GM18498 (cell line): ENCODE results near the gene GABRP.
"Not testable (repeated sequence)": the region's sequence is repeated elsewhere in the genome, so short reads cannot be mapped to it uniquely, and the experiment has no call there.

Experiments
- ATAC-seq: cut with Tn5 transposase; IDR thresholded peaks from one replicate; pipeline ENCODE4 v1.9.1; 2021; ENCODE audit warnings: mild to moderate bottlenecking, moderate library complexity; ENCODE audit not compliant: unreplicated experiment

Gene GABRP

GRCh38 chr5:170791325-170791954 is 7.9 kb downstream of the GABRP start:
- ATAC-seq: peak; percentile 59

- no peak for ATAC-seq
Observed at GRCh38 chr5:170792878-170793277, 9.4 kb downstream of the GABRP start.

GRCh38 chr5:170795154-170795553 is 11.6 kb downstream of the GABRP start:
- ATAC-seq: no peak

GRCh38 chr5:170805666-170806065 is 22.1 kb downstream of the GABRP start:
- no peak for ATAC-seq

GRCh38 chr5:170809551-170809950 is 26.0 kb downstream of the GABRP start:
- no peak for ATAC-seq

- ATAC-seq: no peak
Observed at GRCh38 chr5:170811719-170812118, 28.2 kb downstream of the GABRP start.

GRCh38 chr5:170813231-170813630 is 29.7 kb downstream of the GABRP start:
- no peak for ATAC-seq

- ATAC-seq: no peak
Observed at GRCh38 chr5:170817195-170817594, 33.7 kb downstream of the GABRP start.

GRCh38 chr5:170818232-170818631 is 34.7 kb downstream of the GABRP start:
- ATAC-seq: no peak

GRCh38 chr5:170819824-170820223 is 36.3 kb downstream of the GABRP start:
- ATAC-seq: no peak

- ATAC-seq: no peak
Observed at GRCh38 chr5:170821257-170821800, 37.8 kb downstream of the GABRP start.

- no peak for ATAC-seq
Observed at GRCh38 chr5:170826117-170826516, 42.6 kb downstream of the GABRP start.

- ATAC-seq: no peak
Observed at GRCh38 chr5:170832241-170832640, 48.7 kb downstream of the GABRP start.

- ATAC-seq: not testable (repeated sequence)
Observed at GRCh38 chr5:170833981-170834380, 50.5 kb downstream of the GABRP start.

GRCh38 chr5:170836226-170836625 is 52.7 kb downstream of the GABRP start:
- ATAC-seq: no peak

- ATAC-seq: peak; percentile 69
Observed at GRCh38 chr5:170843870-170844269, 60.3 kb downstream of the GABRP start.

GRCh38 chr5:170844651-170845050 is 61.1 kb downstream of the GABRP start:
- ATAC-seq: no peak

GRCh38 chr5:170846416-170846815 is 62.9 kb downstream of the GABRP start:
- no peak for ATAC-seq

- no peak for ATAC-seq
Observed at GRCh38 chr5:170846846-170847245, 63.3 kb downstream of the GABRP start.

- ATAC-seq: no peak
Observed at GRCh38 chr5:170848033-170848432, 64.5 kb downstream of the GABRP start.

GRCh38 chr5:170849374-170849773 is 65.8 kb downstream of the GABRP start:
- ATAC-seq: no peak

GRCh38 chr5:170854566-170854965 is 71.0 kb downstream of the GABRP start:
- ATAC-seq: no peak

GRCh38 chr5:170857066-170857465 is 73.5 kb downstream of the GABRP start:
- no peak for ATAC-seq
